A204.1 (cell line): Measurements from ENCODE around the gene APLNR.
"Not testable (repeated sequence)": the region's sequence is repeated elsewhere in the genome, so short reads cannot be mapped to it uniquely, and the experiment has no call there.

Experiments used
- FAIRE-seq: peaks from 2 replicates; lab custom pipeline; 2012; peaks lifted over from hg19 to GRCh38; lab: Jason Lieb, UNC

The APLNR gene

DNA sequence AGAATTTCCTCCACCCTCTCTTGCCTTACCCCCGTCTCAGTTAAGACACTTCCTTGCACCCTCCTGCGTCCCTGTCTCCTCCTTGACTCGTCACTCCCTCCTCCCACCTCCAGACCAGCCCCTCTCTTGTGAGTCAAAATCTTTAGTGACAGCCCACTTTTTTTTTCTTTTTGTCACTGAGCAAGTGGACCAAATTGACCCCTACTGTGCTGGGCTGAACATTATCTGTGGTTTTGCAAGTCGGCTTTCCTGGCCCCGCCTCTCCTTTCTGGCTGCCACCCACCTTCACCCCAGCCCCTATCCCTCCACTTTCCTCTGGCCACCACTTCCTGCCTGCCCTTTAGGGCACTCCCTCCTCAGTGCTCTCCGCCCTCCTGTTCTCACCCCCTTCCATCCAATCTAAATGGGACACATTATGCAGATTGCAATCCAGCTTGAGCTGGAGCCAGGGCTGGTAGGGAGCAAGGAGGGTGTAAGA lies at the start of gene APLNR:
Gene APLNR, minus strand, starts transcription at position 47 of the 478 bp plus-strand sequence. CDS start 246 bp downstream, outside the sequence.
- FAIRE-seq, result no peak

DNA sequence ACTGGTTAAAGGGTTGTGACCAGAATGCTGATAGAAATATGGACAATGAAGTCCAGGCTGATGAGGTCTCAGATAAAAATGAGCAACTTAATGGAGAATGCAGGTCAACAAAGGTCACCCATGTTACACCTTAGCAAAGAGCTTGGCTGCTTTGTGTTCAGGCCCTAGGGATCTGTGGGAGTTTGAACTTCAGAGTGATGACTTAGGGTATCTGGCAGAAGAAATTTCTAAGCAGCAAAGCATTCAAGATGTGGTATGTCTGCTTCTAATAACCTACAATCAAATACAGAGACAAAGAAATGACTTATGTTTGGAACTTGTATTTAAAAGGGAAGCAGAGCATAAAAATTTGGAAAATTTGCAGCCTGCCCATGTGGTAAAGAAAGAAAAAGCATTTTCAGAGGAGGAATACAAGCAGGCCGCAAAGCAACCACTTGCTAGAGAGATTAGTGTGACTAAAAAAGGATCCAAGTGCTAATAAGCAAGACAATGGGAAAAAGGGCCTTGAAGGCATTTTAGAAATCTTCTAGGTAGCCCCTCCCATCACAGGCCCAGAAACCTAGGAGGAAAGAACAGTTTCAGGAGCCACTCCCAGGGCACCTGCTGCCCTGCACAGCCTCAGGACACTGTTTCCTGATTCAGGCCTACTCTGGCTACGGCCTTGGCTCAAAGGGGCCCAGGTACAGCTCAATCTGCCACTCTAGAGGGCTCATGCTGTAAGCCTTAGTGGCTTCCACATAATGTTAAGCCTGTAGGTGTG lies 46.4 kb upstream of the APLNR start:
- FAIRE-seq, result no peak

DNA sequence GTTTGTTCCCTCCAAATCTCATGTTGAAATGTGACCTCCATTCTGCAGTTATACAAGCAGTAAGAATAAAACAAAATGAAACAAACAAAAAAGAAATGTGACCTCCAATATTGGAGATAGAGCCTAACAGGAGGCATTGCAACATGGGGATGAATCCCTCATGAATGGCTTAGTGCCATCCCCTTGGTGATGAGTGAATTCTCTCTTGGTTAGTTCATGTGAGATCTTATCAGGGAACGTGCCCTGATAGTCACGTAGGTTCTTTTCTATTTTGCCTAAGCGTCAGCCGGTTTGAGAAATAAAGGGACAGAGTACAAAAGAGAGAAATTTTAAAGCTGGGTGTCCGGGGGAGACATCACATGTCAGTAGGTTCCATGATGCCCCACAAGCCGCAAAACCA lies 44.5 kb upstream of the APLNR start:
- not testable (repeated sequence) for FAIRE-seq

DNA sequence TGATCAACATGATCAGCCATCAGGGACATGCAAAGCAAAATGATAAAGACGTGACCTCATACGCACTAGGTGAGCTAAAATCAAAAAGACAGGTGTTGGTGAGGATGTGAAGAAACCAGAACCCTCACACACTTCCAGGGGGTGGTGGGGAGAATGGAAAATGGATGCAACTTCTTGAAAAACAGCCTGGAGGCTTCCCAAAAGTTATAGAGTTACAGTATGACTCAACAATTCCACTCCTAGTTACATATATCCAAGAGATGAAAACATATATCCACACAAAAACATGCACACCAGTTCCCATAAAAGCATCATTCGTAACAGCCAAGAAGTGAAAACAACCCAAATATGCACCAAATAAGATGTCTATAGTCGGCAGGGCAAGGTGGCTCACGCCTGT lies 42.1 kb upstream of the APLNR start:
- no peak for FAIRE-seq

DNA sequence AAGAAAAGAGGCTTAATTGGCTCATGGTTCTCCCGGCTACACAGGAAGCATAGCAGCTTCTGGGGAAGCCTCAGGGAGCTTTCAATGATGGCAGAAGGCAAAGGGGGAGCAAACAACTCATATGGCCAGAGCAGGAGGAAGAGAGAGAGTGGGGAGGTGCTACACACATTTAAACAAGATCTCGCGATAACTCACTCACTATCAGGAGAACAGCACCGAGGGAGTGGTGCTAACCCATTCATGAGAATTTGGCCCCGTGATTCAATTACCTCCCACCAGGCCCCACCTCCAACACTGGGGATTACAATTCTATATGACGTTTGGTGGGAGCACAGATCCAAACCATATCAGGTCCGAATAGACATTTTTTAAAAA lies 41.7 kb upstream of the APLNR start:
- no peak for FAIRE-seq

DNA sequence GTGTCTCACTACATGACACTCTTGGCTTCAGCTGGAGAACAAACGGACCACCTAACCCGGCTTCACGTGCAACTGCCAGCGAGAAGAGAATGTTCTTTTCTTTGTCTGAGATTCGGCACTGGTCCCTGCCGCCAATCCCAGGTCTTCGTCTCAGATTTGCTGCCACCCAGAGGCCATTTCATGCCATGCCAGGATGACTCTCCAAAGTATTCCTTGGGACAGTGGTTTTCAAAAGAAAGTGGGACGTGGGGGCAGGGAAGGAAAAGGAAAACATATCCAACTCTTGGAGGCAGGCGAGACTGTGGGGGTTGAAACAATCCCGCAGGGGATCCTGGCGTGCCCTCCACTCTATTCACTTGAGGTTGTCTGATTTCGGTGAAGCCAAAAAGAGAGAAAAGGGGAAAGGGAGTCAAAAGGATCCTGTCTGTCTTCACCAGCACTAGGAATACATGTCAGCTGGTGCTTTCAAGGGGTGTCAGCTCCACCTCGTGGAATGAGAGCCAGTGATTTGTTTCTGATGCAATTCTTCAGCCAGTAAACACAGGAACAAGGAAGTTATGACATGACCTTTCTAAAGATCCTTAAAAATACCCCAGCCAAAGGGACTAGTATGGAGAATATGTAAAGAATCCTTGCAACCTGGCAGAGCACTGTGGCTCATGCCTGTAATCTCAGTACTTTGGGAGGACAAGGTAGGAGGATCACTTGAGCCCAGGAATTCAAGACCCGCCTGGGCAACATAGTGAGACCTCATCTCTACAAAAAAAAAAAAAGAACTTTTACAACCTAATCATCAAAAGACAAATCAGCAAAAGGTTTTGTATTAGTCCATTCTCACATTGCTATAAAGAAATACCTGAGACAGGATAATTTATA lies 41.0 kb upstream of the APLNR start:
- FAIRE-seq, result no peak

DNA sequence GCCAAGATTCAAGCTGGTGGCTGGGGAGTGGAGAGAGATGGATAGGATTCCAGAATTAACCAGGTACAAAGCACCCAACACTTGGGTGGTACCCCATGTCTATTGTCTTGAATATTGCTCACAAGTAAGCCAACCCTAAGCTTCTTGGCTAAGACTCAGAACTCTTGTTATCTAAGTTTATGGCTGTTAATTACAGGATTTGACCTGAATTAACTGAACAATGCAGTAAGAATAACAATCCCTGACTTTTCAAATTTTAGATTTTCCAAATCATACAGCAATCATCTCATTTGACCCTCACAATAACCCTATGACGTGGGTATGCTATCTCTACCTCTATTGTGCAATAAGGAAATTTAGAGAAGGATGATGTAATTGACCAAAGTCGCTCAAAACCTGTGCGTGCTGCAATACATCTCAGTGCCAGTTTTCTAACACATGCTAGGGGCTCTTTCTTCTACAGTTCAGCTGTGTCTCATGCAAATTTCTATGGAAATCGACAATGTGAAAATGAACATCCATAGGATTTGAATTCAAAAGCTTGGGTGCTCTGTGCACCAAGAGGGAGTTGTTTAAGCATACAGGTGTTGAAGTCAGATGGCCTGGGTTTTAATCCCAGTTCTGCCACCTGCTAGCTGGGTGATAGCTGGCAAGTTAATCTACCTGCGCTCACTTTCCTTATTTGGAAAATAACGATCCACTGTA lies 40.1 kb upstream of the APLNR start:
- no peak for FAIRE-seq

DNA sequence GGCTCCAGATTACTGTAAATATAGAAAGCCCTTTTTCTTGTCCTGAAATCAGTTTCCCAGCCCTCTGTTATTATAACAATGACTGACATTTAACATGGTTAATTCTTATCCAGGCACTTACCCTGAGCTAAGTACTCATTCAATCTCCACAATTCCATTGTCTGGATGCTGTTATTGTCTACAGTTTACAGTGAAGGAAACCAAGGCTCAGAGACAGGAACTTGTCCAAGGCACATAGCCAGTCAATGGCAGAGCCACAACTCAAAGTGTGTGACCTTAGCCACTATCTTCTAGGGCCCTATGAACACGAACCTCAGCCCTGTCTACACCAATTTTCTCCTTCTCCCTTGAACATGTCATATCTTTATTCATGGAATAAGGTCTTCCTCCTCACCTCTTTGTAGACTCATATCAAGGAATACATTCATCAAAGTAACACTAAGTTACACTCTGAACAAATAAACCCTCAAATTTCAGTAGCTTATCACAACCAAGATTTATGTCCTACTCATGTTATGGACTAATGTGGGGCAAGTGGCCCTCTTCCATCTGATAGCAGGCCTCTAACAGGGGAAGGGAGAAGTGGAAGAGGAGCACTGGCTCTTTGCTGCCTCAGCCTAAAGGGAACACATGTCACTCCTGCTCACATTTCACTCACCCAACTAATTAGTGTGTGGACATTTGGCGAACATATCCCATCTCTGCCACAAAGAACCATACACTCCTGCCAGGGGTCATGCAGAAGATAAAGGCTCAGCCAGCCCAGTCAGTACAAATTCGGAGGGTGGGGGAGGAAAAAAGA lies 39.3 kb upstream of the APLNR start:
- FAIRE-seq, result no peak

DNA sequence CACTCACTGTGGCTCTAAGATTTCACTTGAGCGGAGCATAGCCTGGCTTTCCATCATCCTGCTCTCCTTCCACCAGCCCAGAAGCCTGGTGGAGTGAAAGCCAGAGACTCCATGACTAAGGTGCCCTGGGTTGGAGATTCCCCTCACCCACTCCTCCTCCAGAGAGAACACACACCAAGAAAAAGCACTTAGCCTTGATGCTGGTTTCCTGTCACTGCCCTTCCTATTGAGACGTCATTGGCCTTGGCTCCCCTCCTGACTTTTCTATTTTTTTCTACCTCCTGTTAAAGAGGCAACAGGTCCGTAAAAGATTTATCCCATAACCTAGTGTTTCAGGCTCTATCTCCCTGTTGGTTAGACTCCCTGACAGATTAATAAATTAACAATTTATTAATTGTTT lies 38.5 kb upstream of the APLNR start:
- no peak for FAIRE-seq

DNA sequence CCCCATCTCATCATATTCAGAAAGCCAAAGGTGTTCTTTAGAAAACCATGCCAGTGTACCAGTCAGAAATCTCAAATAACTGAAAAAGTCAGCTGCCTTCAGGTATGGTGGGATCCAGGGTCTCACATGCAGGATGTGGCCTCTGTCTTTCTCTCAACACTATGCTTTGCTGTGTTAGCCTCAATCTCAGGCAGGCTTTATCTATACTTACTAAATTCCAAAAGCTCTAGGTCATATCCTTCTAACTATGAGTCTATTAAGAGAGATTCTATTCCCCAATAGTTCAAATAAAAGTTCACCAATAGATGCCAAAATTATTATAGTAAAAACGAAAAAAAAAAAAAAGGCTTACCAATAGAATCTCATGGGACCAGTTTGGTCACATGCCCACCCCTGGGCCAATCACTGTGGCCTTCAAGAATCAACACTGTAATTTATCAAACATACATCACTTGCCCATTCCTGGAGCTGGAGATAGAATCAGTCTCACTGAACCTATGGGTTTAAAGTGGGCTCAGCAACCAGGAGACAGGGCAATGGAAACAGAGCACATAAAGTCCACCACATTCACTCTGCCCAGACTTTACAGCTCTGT lies 38.0 kb upstream of the APLNR start:
- no peak for FAIRE-seq

DNA sequence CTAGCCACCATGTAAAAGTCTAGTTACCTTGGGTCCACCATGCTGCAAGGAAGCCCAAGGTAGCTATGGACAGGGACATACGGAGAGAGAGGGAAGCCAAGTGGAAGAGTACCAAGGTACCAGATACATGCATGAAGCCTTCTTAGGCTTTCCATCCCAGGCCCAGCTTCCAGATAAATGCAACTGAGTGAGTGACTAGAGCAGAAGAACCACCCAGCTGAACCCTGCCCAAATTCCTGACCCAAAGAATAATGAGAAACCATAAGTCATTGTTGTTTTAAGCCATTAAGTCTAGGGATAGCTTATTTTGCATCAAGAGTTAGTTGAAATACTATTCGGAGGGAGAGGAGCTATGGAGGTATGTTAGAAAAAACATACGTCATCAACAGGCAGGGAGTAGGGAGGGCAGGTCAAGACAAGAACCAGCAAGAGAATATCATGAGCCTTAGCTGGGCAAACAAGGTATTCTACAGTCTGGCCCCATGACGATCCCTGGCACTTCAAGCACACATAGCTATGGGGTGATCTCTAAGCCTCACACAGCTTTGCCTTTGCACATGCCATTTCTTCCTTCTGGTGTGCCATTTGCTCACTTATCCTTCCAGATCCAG lies 36.5 kb upstream of the APLNR start:
- FAIRE-seq, result no peak

DNA sequence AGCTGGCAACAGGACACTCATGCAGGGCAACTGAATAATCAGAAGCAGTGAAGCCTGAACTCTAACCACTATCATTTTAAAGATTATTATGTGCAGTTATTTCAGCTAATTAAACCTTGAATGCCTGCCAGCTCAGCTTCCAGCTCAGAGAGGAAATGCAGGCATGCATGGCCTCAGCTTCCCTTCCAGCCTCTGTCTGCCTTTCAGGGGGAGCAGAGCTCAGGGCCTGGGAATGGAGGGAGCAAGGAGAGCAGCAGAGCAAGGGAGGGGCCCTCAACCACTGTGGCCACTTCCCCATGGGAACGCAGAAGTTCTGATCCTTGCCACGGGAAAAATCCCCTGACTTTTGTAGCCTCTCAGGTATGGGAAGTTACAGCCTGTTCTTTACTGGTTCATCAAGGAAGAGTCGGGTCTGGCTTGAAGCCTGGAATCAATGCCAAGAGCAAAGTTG lies 32.5 kb upstream of the APLNR start:
- no peak for FAIRE-seq

DNA sequence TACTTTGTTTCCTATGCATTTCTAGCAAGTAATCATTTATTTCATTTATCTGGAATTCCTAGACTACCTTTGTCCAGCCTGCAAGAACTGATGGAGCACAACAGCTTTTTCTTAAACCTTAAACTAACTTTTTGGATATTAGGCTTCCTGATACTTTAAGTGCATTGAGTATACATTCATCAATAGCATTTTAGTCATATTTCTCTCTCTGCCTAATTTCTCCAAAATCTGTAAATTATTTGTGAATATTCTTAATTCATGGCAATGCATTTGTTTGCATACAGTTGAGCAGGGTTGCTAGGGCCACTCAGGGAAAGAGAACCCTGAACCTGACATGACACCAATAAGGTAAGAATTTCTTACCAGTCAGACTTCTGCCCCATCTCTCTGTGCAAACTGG lies 29.1 kb upstream of the APLNR start:
- FAIRE-seq, result no peak

DNA sequence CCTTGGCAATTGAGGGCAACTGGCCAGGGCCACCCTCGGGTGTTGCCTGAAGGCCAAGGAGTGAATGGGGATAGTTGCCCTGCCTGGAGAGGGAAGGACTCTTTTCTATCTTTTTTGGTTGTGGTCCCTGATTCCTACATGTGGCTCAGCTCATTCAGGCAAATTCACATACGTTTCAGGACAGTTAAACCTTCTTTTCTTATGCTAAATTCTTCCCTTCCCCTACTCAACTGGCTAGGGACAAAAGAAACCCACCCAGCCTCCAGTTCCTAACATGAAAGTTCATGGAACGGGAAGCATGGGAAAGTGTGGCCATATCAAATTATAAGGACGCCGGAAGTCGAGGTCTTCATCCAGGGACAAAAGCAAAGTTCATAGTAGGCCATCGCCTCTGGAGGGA lies 26.3 kb upstream of the APLNR start:
- no peak for FAIRE-seq

DNA sequence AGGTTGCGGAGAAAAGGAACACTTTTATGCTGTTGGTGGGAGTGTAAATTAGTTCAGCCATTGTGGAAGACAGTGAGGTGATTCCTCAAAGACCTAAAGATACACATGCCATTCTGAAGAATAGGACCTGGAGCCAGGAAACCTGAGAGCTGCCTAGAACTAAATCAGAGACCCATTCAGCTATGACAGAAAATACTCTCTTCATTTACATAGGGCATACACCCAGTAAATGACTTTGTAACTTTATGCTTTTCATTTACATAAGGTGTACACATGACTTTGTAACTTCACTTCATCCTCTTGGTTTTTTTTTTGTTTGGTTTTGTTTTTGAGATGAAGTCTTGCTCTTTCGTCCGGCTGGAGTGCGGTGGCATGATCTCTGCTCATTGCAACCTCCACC lies 25.1 kb upstream of the APLNR start:
- no peak for FAIRE-seq

DNA sequence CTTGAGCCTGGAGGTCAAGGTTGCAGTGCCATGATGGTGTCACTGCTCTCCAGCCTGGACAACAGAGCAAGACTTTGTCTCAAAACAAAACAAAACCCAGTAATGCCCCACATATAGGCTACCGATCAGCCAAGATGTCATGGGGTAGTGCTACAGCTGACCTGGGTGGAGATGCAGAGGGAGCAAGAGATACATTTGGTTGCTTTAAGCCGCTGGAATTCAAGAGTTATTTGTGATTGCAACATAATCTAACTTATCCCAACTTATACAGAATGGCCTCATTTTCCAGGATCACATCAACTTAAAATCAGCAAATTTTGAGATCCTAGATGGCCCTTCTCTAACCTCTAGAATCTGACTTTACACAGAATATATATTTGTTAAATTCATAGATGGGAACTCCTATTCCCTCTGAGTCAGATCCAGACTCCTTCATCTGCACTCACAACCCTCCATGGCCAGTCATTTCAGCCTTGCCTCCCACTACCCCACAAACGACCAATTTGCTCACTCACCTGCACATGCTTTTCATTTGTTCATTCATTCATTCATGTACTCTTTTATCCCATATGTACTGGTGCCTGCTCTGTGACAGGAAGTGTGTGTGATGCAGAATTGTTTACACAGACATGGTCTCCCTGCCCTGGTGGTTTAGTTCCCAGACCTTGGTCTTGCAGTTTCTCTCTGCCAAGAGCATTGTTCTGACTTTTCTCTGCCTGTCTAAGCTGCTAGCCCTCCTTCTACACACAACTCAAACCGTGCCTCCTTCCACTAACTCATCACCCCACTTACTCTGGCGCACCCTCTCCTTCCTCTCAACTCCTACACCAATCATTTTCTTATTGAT lies 24.1 kb upstream of the APLNR start:
- FAIRE-seq, result no peak

DNA sequence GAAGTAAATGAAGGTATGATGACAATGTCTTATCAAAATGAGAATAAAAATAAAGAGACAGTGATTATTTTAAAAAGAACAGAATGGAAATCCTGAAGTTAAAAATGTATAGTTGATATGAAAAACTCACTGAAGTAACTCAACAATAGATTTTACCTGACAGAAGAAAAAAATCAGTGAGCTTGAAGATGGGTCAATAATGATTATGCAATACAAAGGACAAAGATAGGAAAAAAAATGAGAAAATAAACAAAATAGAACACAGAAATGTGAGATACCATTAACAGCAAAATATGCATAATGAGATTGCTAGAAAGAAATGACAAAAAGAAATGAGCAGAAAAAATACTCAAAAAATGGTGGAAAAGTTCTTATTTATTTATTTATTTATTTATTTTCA lies 19.1 kb upstream of the APLNR start:
- FAIRE-seq, result no peak

DNA sequence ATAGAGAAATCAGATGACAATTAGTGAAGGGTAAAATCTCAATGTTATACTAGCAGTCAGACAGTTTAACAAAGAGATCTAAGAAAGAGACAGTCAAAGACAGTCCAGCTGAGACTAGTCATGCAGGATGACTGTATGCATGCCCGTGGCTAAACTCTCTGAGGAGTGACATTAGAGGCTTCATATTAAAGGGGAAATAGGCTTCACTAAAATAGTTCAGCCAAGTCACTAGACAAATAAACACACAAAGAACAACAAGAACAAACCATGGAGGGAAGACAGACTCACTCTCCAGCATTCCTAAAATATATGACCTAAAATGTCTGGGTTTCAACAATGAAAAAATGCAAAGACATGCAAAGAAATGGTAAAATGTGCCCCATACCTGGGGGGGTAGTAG lies 18.6 kb upstream of the APLNR start:
- FAIRE-seq, result no peak

DNA sequence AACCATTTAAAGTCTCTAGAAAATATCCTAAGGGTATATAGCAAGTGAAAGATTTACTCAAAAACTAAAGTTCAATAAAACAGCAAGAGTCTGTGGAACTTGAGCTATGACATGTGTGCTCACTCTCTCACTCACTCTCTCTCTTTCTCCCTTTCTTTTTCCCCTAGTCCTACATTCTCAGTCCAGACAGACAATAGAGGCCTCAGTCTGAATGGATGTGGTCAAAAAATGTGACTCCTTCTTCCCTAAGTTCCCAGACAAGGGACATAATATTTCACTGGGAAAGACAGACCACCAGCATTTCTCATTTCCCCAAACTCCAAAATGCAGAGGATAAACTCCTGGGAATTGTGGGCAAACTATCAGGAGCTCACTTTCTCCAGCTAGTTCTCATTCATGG lies 17.6 kb upstream of the APLNR start:
- no peak for FAIRE-seq

DNA sequence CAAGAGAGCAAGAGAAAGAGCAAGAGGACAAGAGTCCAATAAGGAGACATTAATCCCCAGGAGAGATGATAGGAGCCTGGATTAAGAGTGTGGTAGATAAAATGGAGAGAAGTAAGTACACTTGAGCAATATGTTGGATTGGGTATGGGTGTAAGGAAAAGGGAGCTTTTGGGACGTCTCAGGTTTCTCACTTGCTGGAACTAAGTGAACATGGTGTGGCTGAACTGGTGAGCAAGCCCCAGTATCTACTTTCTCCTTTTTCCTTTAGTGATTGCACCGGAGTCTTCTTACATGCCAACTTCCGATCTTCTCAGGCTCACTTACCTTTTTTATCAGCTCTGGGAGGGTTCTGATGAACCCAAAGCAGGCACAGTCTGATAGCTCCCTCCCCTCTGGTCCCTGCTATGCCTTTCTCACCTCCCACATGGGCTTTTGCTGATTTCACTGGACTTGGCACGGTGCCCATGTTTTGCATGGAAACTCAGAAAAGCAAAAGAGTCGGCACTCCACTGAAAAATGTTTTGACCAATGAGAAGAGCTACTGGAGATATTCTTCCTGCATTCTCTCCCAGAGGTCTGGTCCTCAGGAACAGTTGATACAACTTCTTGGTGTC lies 14.5 kb upstream of the APLNR start:
- no peak for FAIRE-seq
